Measurements from ENCODE around the gene SENP1. TPM values are rescaled to one million over a fixed set of nuclear protein-coding genes. Genes with fewer than 3 reads are reported as not detected.

Gene SENP1
- total and polyA plus RNA-seq, 8 donors: 1.9 to 8.9 (median 7.0) TPM

GRCh38 chr12:48023386-48023785 lies 82.5 kb downstream of the SENP1 start:
- no peak overlapping the region for H3K27ac ChIP-seq
- no peak for FAIRE-seq
- no peaks in the 10 kb centered on the region for H3K4me1 ChIP-seq
- WGBS, 2 donors: 22 to 28% methylated on average over 5 of the region's 5 CpGs
- no peaks in the 10 kb centered on the region for H3K9me3 ChIP-seq
- TF ChIP-seq, protein P1, sequence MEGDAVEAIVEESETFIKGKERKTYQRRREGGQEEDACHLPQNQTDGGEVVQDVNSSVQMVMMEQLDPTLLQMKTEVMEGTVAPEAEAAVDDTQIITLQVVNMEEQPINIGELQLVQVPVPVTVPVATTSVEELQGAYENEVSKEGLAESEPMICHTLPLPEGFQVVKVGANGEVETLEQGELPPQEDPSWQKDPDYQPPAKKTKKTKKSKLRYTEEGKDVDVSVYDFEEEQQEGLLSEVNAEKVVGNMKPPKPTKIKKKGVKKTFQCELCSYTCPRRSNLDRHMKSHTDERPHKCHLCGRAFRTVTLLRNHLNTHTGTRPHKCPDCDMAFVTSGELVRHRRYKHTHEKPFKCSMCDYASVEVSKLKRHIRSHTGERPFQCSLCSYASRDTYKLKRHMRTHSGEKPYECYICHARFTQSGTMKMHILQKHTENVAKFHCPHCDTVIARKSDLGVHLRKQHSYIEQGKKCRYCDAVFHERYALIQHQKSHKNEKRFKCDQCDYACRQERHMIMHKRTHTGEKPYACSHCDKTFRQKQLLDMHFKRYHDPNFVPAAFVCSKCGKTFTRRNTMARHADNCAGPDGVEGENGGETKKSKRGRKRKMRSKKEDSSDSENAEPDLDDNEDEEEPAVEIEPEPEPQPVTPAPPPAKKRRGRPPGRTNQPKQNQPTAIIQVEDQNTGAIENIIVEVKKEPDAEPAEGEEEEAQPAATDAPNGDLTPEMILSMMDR (IDR thresholded peaks at IDR 0.05): no peak
- no peaks in the 10 kb centered on the region for H3K27me3 ChIP-seq
- ATAC-seq: peak in 2 of 4 donors; percentile 39 to 65
- H3K36me3 ChIP-seq: no peaks in the 10 kb centered on the region
- intact Hi-C loops (cut with DNase I): no loop called here
- no peak for DNase-seq
- H3K4me3 ChIP-seq: no peak overlapping the region

GRCh38 chr12:48022676-48023385 lies 83.0 kb downstream of the SENP1 start:
- FAIRE-seq: no peak
- no peaks in the 10 kb centered on the region for H3K4me1 ChIP-seq
- H3K4me3 ChIP-seq: no peak overlapping the region
- intact Hi-C loops (cut with DNase I): no loop called here
- no peak overlapping the region for H3K27ac ChIP-seq
- no peak for DNase-seq
- H3K27me3 ChIP-seq: no peaks in the 10 kb centered on the region
- TF ChIP-seq, protein P1 (IDR thresholded peaks at IDR 0.05): no peak
- H3K9me3 ChIP-seq: no peaks in the 10 kb centered on the region
- WGBS, 2 donors: 61% methylated on average over 7 of the region's 7 CpGs
- H3K36me3 ChIP-seq: no peaks in the 10 kb centered on the region
- no peak for ATAC-seq

GRCh38 chr12:48022180-48022521 lies 83.7 kb downstream of the SENP1 start:
- Histone ChIP-seq H3K27ac (no peak overlapping the region), H3K36me3 (no peaks in the 10 kb centered on the region), H3K27me3 (no peaks in the 10 kb centered on the region), H3K9me3 (no peaks in the 10 kb centered on the region), H3K4me3 (no peak overlapping the region), H3K4me1 (no peaks in the 10 kb centered on the region)
- DNase-seq (no peak), FAIRE-seq (no peak), ATAC-seq (no peak)
- 61 to 74% methylated on average over 3 of the region's 3 CpGs for WGBS, 2 donors
- intact Hi-C loops (cut with DNase I): no loop called here
- TF ChIP-seq, protein P1 (IDR thresholded peaks at IDR 0.05): no peak

- FAIRE-seq (no peak), DNase-seq (no peak), ATAC-seq (peak in 1 of 4 donors; percentile 12)
- intact Hi-C loops (cut with DNase I): no loop called here
- no peak overlapping the region for H3K27ac ChIP-seq
- no peaks in the 10 kb centered on the region for H3K27me3 ChIP-seq
- WGBS, 2 donors: 24 to 26% methylated on average over 5 of the region's 5 CpGs
- no peaks in the 10 kb centered on the region for H3K36me3 ChIP-seq
- no peaks in the 10 kb centered on the region for H3K4me1 ChIP-seq
- no peak overlapping the region for H3K4me3 ChIP-seq
- no peaks in the 10 kb centered on the region for H3K9me3 ChIP-seq
- TF ChIP-seq, protein P1 (IDR thresholded peaks at IDR 0.05): no peak
These were observed 84.2 kb downstream of the SENP1 start for GRCh38 chr12:48021485-48022179.
